ENCODE data around the gene MND1. TPM values are rescaled to one million over a fixed set of nuclear protein-coding genes. Genes with fewer than 3 reads are reported as not detected.

Gene MND1
- total and polyA plus RNA-seq, 2 of the 8 experiments (the other 6 are each of a cell fraction or from before 2014, with no cell fraction given) = 4.4 to 26.2 TPM

- no peak for TF ChIP-seq CTBP2 (IDR thresholded peaks at IDR 0.05; ENCODE audit: borderline replicate concordance, insufficient read depth, insufficient read length, low read length)
These were observed 4.8 kb downstream of the MND1 start (continued) for GRCh38 chr4:153349206-153349805.

Measured in H1 (cell line).